Uterus (tissue), 4 donors: ENCODE data around the gene ORM2. TPM values are rescaled to one million over a fixed set of nuclear protein-coding genes. Genes with fewer than 3 reads are reported as not detected.
A peak's percentile ranks its signal among the peaks of the same experiment; 100 is the strongest.

Experiments
- DNase-seq, 2 donors: peaks; one replicate each; pipeline ENCODE4 v3.0.0-alpha.2; 2019 to 2020
- H3K27ac ChIP-seq, 2 donors: fragments of 200-600 bp; sonication (generic); 1 replicate in 1 of 2; 2 replicates in 1 of 2; pipeline ENCODE4 v1.5.1; 2016 to 2018
- H3K27me3 ChIP-seq, 2 donors: fragments of 200-600 bp; sonication (generic); one replicate each; pipeline ENCODE4 v1.5.1; 2018 to 2019; ENCODE audit warnings: control low read depth in 1 of 2
- H3K36me3 ChIP-seq, 2 donors: fragments of 200-600 bp; sonication (generic); one replicate each; pipeline ENCODE4 v1.5.1; 2019; ENCODE audit warnings: control low read depth in 1 of 2
- H3K4me1 ChIP-seq, 2 donors: fragments of 200-600 bp; sonication (generic); one replicate each; pipeline ENCODE4 v1.5.1; 2018 to 2019; ENCODE audit warnings: control low read depth in 1 of 2
- H3K4me3 ChIP-seq, 2 donors: fragments of 200-600 bp; sonication (generic); 1 replicate in 1 of 2; 2 replicates in 1 of 2; pipeline ENCODE4 v1.5.1; 2018 to 2019; ENCODE audit warnings: mild to moderate bottlenecking in 1 of 2
- H3K9me3 ChIP-seq, 2 donors: fragments of 200-600 bp; sonication (generic); one replicate each; pipeline ENCODE4 v1.5.1; 2019; ENCODE audit warnings: control low read depth in 1 of 2
- CTCF ChIP-seq, 4 experiments: fragments of 200-600 bp in 2 of 4; fragments of 450-650 bp in 2 of 4; sonication (generic) in 2 of 4; IDR thresholded peaks; one replicate each; pipeline ENCODE4 v1.5.1; 2016 to 2019; ENCODE audit warnings: antibody characterized with exemption in 4 of 4, mild to moderate bottlenecking in 2 of 4, moderate library complexity in 1 of 4
- POLR2A ChIP-seq, 2 donors: fragments of 450-650 bp; IDR thresholded peaks; one replicate each; pipeline ENCODE4 v1.6.1; 2016; ENCODE audit warnings: antibody characterized with exemption in 2 of 2, mild to moderate bottlenecking in 1 of 2, moderate library complexity in 1 of 2
- intact Hi-C: fragments of 100-400 bp; cut with DNase I; formaldehyde crosslinking; loops from one replicate; pipeline ENCODE4 v1.15.1; 2023; ENCODE audit warnings: low total_unique reads
- total RNA-seq, 4 donors: library from RNA; depleted of rRNA in 3 of 4; stranded (reverse); fragments of >200 nt in 3 of 4; gene quantifications; one replicate each; pipeline versions ENCODE4 v1.1.0 to v1.2.4, GENCODE V29; 2014 to 2023
- donor health status: DM: yes; HTN: yes; CAD: no.

Gene ORM2
- total RNA-seq, 4 donors from 2014 or later: 1.2 TPM; not detected in 3

- H3K4me1 ChIP-seq: no peaks in the 10 kb centered on the region
- intact Hi-C loops: no loop called here
- no peak for TF ChIP-seq POLR2A (IDR thresholded peaks at IDR 0.05)
- TF ChIP-seq CTCF (IDR thresholded peaks at IDR 0.05): no peak
Observed at GRCh38 chr9:114294664-114295063, 35.0 kb upstream of the ORM2 start.

GRCh38 chr9:114296338-114296737 lies 33.3 kb upstream of the ORM2 start:
- no peaks in the 10 kb centered on the region for H3K27me3 ChIP-seq
- no peak for TF ChIP-seq POLR2A (IDR thresholded peaks at IDR 0.05)
- no peak for TF ChIP-seq CTCF (IDR thresholded peaks at IDR 0.05)
- no peak for DNase-seq
- no peak overlapping the region for H3K4me3 ChIP-seq
- no peaks in the 10 kb centered on the region for H3K4me1 ChIP-seq
- H3K36me3 ChIP-seq: no peaks in the 10 kb centered on the region
- no peaks in the 10 kb centered on the region for H3K9me3 ChIP-seq
- H3K27ac ChIP-seq: no peak overlapping the region
- intact Hi-C loops: no loop called here

More at GRCh38 chr9:114294664-114295063, 35.0 kb upstream of the ORM2 start:
- H3K9me3 ChIP-seq: no peaks in the 10 kb centered on the region
- no peak overlapping the region for H3K27ac ChIP-seq
- no peak for DNase-seq
- no peaks in the 10 kb centered on the region for H3K36me3 ChIP-seq
- no peaks in the 10 kb centered on the region for H3K27me3 ChIP-seq
- no peak overlapping the region for H3K4me3 ChIP-seq

- H3K36me3 ChIP-seq: no peaks in the 10 kb centered on the region
- peak; percentile 5 to 10 for DNase-seq
Observed at GRCh38 chr9:114299286-114300152, 30.1 kb upstream of the ORM2 start.

GRCh38 chr9:114300153-114300845 lies 29.4 kb upstream of the ORM2 start:
- H3K9me3 ChIP-seq: no peaks in the 10 kb centered on the region
- no peaks in the 10 kb centered on the region for H3K27me3 ChIP-seq
- H3K4me1 ChIP-seq: no peaks in the 10 kb centered on the region
- intact Hi-C loops: no loop called here
- no peaks in the 10 kb centered on the region for H3K36me3 ChIP-seq
- peak; percentile 7 to 8 for DNase-seq
- H3K4me3 ChIP-seq: no peak overlapping the region
- H3K27ac ChIP-seq: no peak overlapping the region
- TF ChIP-seq CTCF (IDR thresholded peaks at IDR 0.05) (no peak), POLR2A (IDR thresholded peaks at IDR 0.05) (no peak)

More at GRCh38 chr9:114299286-114300152, 30.1 kb upstream of the ORM2 start:
- no peaks in the 10 kb centered on the region for H3K9me3 ChIP-seq
- H3K27ac ChIP-seq: no peak overlapping the region
- H3K27me3 ChIP-seq: no peaks in the 10 kb centered on the region
- intact Hi-C loops: no loop called here
- H3K4me1 ChIP-seq: no peaks in the 10 kb centered on the region
- TF ChIP-seq CTCF (IDR thresholded peaks at IDR 0.05): no peak
- H3K4me3 ChIP-seq: no peak overlapping the region
